ENCODE results near the gene CILP.

Gene CILP

DNA sequence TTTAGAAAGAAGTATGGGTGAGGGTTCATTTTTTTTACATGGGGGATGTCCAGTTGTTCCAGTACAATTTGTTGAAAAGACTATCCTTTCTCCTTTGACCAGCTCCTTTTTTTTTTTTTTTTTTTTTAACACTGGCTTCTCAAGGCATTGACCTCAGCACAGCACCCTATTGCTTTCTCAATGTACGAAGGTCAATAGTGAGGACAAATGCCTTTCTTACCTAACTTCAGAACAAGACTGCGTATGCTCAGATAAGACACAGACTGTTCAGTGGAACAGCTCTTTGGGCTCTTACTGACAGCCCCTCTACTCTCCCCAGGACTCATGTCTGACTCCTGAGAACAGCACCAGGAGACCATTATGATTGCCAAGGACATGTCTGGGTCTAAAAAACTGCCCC, 10.4 kb upstream of the CILP start:
- DNase-seq (ENCODE audit: low spot score): no peak

DNA sequence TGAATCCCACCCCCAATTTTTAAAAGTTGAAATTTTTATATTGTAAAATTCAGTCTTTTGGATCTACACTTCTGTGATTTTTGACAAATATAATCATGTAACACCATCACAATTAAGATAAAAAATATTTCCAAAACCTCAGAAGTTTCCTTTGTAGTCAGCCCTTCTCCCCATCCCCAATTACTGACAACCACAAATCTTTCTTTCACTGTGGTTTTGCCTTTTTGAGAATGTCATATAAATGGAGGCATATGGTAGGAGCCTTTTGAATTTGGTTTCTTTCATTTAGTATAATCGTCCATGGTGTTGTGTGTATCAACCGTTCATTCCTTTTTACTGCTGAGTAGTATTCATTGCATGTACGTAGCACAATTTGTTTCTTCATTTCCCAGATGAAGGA, 7.9 kb upstream of the CILP start:
- DNase-seq (ENCODE audit: low spot score): no peak

DNA sequence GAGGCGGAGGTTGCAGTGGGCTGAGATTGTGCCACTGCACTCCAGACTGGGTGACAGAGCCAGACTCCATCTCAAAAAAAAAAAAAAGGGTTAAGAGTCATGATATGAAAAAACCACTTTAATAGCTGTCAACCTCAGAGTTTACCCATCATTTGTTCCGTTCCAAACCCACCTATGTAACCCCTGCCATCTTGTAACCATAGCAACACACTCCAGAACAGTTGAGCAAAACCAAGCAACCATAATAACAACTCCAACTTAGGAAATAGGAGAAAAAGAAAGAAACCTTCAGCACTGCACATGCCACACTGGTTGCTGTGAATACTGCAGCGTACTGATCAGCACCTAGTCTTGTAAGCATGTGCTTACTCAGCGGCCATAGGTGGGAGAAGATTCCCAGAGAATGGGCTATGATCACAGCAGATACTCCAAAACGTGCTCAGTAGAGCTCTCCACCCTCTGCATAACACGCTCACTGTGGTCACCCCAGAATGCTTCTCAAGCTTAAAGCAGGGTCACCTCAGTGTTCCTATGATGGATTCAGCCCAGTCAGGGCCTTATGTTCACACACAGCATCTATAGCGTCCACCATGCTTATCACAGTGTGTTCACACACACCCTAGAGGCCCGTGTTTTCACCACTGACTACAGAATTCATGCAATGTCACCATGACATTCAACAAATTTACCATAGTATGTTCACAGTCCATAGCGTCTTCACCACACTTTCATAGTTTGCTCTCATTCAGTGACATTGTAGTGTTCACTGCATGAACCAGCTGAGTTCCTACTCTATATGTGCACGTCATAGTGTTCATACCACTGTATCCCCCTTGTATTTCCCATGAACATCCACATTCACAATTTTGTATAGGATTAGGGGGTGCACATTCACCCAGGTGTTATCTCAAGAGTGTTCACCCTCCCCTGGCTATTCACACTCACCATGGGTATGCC, 6.5 kb upstream of the CILP start:
- DNase-seq (ENCODE audit: low spot score): no peak

DNA sequence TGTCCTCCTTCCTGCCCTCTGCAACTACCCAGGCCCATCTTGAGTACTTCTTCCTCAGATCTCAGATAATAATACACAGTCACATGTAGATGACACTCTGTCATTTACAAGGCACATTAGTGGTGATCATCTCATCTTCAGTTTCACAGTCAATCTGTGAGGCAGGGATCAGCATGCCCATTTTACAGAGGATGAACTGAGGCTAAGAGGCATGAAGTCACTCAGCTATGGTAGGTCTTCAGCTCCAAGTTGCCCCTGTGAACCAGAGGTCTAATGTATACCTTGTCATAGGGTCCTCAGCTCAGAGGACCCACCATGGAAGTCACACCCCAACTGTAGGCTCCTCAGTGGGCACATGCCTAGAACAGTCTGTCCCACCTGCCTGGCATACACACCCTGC, 4.2 kb upstream of the CILP start:
- DNase-seq (ENCODE audit: low spot score): no peak

DNA sequence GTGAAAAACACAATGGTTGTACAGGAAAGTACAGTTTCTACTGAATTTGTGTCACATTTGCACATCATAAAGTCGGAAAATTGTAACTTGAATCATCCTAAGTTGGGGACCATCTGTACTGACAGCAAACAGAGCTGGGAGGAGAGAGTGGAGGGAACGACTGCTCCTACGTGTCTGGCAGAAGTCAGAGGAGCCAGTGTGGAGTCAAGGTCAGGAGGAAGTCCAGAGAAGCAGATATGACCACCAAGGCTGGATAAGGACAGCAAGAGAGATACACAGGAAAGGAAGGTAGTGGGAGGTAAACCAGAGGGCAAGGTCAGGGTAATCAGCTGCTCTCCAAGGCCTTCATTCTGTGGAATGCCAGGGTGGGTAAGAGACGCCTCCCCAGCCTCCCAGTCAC, 2.7 kb upstream of the CILP start:
- no peak for DNase-seq (ENCODE audit: low spot score)

DNA sequence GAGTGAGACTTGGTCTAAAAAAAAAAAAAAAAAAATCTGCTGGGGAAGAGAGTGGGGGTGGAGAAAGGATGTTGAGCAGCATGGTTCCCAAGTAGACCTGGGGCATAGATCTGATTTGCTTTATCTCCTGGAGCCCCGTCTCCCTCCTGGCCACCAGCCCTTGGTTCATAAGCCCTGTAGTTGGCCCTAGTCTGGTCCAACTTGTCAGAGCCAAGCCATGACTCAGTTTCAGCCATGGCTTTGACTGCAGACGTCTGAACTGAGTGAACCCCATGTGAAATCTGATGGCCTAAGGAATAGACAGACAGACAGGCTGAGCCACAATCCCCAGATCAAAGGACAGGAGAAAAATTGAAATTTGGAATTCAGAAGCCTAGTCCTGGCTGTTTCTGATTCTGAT, 2.0 kb upstream of the CILP start:
- DNase-seq (ENCODE audit: low spot score): no peak

DNA sequence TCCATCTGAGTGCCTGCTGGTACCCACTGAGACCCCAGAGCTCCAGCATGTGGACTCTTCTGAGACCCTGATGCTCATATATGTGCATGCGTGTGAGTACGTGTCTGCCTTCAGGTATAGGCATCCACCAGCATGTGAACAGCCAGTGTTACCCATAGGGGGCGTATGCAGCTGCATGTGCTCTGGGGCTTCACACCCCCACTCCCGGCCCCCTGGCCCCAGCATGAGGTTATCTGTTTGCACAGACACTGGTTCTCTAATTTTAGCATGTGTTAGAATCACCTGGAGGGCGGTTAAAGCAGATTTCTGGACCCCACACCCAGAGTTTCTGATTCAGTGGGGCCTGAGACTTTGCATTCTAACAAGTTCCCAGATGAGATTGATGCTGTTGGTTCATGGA, 824 bp upstream of the CILP start:
- DNase-seq (ENCODE audit: low spot score): no peak

DNA sequence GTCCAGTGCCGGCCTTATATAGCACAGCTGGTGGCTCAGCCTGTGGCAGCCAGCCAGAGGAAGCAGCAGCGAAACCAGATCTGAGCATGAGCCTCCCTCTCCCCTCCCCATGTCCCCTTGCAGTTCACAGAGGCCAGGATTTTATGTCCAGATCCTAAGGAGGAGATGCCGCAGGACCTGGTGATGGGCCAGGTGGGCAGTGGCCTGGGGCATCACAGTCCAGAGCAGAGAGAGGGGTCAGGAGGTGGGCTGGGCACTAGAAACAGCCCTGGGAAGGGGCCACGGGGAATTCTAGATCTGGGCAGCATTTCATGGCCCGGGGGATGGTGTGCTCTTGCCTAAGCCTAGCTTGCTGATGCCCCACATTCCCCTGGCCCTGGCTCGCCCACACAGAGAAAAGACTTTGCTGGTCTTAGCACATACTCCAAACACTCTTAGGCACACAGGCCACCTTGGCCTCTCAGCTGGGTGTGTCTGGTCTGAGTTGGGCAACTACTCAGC, 259 bp upstream of the CILP start:
- DNase-seq (ENCODE audit: low spot score): no peak

DNA sequence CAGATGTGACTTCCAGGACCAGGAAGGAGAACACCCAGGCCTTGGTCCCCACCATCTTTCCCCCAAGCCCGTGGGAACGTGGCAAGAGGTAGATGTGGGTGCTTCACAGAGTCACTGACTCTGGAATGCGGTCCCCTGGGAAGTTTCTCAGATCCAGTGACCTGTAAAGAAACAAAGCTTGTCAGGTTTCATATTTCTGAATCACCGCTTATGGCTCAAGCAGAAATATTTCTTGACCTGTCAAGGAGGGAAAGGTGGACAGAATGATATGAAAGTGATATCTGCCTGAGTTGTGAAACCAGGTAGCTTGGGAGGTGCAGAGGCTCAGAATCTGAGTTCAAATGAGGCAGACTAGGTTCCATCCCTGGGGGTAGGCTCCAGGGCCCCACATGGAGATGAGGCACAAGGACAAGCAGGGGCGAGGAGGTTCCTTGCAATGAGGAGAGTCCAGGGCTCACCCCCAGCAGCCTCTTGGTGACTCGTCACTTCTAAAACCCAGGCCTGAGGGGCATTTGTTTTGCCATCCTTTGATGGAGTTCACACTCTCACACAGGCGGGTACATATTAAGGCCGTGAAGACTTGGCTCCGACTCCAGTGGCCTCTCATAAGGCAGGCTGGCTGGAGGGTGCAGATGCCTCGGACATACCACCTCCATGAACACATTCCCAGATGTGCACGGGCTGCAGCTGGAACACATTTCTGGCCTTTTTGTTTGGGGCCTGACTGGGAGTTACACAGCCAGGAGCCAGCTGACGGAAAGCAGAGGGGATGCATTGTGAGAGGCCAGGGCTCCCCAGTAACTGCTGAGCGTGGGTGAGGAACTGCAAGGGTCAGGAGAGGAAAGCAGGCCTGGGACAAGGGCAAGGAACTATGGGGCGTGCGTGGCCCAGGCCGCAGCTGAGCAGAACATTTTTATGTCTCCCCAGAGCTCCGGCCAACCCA, 1.3 kb downstream of the CILP start:
- DNase-seq (ENCODE audit: low spot score): no peak

DNA sequence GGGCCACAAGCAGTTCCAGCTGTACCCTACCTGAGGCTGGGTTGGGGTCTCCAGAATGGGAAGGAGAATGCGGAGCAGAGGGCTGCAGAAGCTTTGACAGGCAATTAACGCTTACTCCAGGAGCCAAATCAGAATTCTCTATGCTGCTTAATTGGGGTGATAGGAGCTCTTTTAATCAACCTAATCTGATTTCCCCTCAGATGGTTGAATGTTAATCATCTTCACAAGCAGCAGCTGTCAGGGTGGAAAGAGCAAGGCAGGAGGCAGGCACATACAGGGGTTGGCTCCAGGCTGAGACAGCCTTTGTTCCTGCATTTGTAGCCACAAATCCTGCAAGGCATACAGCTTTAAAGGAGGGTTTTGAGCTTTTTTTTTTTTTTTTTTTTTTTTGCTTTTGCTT, 2.6 kb downstream of the CILP start:
- no peak for DNase-seq (ENCODE audit: low spot score)

DNA sequence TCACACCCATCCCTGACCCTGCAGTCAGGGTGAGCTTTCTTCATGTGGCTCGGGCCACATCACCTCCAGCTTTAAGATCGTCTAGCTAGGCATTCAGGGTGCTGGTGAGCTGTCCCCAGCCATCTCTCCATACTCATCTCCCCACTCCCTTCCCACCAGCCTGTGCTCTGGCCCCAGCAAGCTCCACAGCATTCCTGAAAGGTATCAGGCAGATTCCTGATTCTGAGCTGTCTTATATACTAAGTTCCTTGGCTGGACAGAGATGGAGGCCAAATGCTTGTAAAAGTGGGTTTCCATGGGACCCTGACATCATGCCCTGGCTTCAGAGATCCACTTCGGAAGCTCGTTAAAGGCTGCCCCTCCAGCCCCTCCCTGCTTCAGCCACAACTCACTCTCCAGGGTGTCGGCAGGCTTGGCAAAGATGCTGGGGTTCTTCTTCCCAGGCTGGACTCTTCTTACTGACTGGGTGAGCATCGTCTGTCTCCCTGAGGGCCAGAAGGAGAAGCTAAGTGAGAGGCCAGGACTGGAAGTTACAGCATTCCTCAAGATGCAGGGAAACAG, 3.9 kb downstream of the CILP start:
- no peak for DNase-seq (ENCODE audit: low spot score)

DNA sequence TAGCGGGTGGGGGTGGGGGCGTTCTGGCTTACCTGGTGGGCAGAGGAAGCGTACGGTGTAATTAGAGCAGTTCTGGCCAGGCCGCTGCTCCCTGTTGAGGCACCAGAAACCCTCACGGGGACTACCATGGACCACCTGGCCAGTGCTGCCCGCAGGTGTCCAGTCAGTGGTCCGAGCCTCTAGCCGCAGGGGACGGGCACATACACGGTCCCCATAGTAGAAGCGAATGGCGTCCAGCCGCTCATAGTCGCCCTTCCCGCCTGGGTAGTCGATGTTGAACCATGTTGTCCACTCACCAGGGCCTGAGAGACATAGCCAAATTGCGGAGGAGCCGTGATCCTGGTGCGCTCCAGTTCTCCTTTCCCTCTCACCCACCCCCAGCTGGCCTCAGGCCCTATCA, 4.5 kb downstream of the CILP start:
- DNase-seq (ENCODE audit: low spot score): no peak

DNA sequence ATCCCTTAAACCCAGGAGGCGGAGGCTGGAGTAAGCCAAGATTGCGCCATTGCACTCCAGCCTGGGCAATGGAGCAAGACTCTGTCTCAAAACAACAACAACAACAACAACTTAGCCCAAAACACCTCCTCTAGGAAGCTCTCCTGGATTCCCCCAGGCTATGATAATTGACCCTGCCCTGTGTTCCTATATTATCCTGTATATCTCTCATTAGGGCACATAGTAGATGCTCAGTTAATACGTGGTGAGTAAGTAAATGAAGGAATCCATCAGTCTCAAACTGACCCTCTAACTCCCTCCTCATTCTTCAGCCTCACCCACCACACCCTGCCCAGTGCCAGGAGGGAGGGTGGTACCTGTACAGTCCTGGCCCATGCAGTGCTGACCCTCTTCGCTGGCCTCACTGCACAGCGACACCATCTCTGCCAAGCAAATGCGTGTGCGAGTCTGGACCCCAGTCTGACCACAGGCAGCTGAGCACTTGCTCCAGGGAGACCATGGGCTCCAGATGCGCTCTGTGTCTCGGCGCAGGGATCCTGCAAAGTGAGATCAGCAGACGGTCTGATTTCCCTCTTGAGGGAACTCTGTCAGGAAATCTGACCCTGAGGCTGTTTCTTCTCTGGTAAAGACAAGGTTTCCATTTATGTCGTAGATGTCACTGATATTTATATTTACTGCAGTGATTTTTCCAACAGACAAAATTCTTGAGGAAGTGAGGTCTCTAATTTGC, 6.2 kb downstream of the CILP start:
- DNase-seq (ENCODE audit: low spot score): no peak

DNA sequence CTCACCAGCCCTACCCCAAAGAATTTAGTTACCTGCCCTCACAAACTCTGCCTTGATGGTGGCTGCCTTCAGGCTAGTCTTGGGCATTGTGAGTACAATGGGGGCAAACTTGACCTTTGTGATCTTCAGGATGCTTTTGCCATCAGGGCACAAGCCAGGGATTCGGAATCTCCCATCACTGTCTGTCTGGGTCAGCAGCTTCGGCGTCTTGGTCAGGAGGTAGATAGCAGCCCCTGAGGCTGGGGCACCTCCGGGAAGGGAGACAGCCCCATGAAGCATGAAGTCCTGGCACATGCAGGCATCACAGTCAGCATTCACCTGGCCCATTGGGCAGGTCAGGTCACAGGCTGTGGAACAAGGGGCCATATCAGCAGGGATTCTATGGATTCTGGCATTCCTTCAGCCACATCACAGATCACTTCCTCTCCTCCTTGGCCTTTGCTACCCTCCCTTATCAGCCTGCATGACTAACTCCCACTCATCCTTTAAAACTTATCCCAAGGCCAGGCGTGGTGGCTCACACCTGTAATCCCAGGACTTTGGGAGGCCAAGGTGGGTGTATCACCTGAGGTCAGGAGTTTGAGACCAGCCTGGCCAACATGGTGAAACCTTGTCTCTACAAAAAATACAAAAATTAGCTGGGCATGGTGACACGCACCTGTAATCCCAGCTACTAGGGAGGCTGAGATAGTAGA, 6.9 kb downstream of the CILP start:
- DNase-seq (ENCODE audit: low spot score): no peak

DNA sequence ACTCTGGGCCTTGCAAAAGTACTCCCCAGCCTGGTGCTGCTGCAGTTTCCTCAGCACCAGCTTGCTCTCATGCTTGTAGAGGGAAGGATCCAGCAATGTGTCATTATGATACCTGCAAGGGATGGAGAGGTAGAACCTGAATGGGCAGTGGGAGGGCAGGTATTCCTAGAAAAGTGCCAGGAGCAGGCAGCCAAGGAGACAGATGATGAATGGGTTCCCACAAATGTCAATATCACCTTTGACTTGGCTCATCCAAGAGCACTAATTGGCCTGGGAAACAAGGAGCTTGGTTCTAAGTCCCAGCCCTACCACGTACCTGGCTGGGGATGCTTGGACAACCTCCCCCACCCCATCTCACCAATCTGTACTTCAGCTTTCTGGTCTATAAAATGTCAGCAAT, 9.4 kb downstream of the CILP start:
- no peak for DNase-seq (ENCODE audit: low spot score)

DNA sequence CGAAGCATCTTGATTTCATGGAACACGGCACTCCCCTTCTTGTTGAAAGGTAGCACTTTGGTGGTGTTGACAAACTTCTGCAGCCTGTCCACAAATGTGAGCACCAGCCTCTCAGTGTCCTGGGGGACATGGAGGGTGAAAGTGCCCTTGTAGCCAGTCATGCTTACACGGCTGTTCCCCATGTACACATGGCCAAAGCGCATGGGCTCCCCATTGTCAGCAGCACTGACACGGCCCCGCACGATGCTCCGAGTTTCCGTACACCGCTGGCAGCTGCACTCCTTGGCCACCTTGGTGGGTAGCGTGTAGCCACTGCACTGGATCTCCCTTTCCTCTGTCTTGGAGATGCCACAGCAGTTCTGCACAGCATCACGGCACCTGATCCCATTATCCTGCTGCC, 12.7 kb downstream of the CILP start:
- no peak for DNase-seq (ENCODE audit: low spot score)

DNA sequence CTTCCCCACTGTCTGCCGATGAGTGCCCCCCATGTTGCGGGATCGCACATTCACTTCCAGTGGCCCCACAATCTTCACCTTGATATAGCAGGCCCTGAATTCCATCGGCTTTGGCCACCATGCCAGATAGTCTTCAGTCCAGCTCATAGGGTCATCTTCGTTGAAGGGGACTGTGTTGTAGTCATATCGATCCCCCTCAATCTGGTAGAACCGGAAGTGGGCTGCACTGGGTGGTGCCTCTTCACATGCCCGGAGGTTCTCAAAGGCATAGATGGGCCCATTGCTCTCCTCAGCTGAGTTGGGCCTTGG, 14.0 kb downstream of the CILP start:
- no peak for DNase-seq (ENCODE audit: low spot score)

DNA sequence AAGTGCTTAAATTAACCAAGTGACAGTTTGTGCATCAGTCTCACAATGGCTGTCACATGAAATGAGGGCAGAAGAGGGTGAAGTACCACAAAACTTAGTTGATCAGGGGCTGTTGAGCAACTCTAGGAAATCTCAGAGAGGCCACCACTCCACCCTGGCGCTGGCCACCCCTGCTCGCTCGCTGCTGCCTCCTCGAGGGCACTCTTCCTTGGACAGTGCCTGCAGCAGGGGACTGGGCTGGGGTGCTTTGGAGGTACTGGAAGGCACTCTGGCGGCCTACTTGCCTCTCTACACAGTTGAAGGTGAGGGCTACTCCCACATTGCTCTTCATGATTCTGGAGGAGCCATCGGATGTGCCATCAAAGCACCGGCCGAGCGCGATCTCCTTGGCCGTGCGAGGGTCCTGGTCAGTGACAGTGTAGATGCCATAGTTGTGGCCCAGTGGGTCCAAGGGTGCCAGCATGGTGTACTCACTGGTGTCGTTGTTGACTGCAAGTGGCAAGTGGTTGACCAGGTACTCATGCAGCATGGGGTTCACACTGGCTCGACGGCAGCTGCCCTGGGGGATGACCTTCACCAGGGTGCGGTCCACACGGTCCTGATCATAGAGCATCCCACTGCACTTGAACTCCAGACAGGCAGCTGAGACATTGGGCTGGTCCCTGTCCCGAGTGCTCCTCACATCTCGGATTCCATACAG, 14.5 kb downstream of the CILP start:
- no peak for DNase-seq (ENCODE audit: low spot score)

DNA sequence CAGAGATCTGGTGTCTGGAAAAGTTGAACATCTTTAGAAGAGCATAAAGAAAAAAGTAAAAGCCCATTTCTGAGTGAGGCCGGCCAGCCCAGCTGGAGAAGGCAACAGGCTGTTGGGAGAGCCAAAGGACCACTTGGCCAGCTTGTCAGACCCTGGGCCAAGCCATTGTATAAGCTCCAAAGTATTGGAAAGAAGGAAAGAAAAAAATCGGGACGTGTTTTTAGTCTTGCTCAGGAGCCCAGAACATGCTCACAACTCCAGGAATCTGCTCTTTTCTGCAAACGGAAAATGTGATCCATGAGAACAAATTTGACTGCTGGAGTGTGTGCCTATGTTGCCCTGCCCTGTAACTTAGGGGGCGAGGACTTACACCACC, 15.7 kb downstream of the CILP start:
- no peak for DNase-seq (ENCODE audit: low spot score)

DNA sequence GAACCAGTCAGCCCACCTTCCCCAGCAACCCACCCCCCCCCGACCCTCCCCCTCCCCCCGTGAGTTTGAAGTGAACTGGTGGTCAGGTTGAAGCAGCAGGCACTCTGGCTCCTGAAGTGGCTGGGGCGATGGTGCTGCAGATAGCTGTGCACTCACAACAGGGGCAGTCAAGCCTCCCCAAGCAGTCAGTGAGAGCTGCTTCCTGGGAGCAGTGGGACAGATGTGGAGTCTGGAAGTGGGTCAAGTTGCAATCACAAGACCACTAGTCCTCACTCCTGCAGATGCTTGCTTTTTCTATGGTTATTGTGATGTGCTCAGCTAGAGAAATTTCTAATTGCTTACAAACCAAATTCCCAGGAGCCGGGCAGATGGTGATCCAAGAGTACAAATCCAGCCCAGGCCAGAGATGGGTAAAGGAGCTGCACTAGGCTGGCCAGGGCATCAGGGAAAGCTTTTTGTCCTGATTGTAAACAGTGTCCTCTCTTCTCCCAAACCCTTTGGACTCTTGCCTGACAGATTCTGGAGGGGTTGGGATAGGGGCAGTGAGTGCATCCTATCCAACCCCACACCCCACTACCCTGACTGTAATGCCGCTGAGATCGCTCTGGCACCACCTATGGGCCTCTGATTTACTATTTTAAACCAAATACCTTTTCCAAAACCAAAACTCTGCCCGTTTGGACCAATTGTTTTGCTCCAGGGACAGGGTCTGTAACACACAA, 16.3 kb downstream of the CILP start:
- peak; percentile 21 for DNase-seq (ENCODE audit: low spot score)
